HG03439 (cell line): ENCODE measurements around the gene FGGY.

Source experiments
- ATAC-seq: cut with Tn5 transposase; IDR thresholded peaks from one replicate; pipeline ENCODE4 v1.9.1; 2021; ENCODE audit warnings: mild to moderate bottlenecking, moderate library complexity; ENCODE audit not compliant: unreplicated experiment

FGGY gene

GRCh38 chr1:59502009-59502691 is 205.3 kb downstream of the FGGY start:
- ATAC-seq: no peak

GRCh38 chr1:59504276-59504675 is 207.4 kb downstream of the FGGY start:
- no peak for ATAC-seq

GRCh38 chr1:59505596-59506028 is 208.7 kb downstream of the FGGY start:
- no peak for ATAC-seq

GRCh38 chr1:59506952-59507351 is 210.1 kb downstream of the FGGY start:
- ATAC-seq: peak; percentile 88

GRCh38 chr1:59509341-59509875 is 212.5 kb downstream of the FGGY start:
- ATAC-seq: no peak

GRCh38 chr1:59510249-59510648 is 213.4 kb downstream of the FGGY start:
- no peak for ATAC-seq

GRCh38 chr1:59511476-59512465 is 214.9 kb downstream of the FGGY start:
- no peak for ATAC-seq

- no peak for ATAC-seq
Observed at GRCh38 chr1:59512702-59513101, 215.8 kb downstream of the FGGY start.

- no peak for ATAC-seq
Observed at GRCh38 chr1:59514061-59514909, 217.4 kb downstream of the FGGY start.

- no peak for ATAC-seq
Observed at GRCh38 chr1:59516881-59517280, 220.0 kb downstream of the FGGY start.

GRCh38 chr1:59520194-59520593 is 223.3 kb downstream of the FGGY start:
- ATAC-seq: no peak

GRCh38 chr1:59520827-59521418 is 224.0 kb downstream of the FGGY start:
- no peak for ATAC-seq

- ATAC-seq: no peak
Observed at GRCh38 chr1:59521456-59521855, 224.6 kb downstream of the FGGY start.

GRCh38 chr1:59522925-59523505 is 226.1 kb downstream of the FGGY start:
- no peak for ATAC-seq

GRCh38 chr1:59523745-59524450 is 227.0 kb downstream of the FGGY start:
- no peak for ATAC-seq

- ATAC-seq: no peak
Observed at GRCh38 chr1:59526240-59526639, 229.3 kb downstream of the FGGY start.

GRCh38 chr1:59528471-59528870 is 231.6 kb downstream of the FGGY start:
- no peak for ATAC-seq

- no peak for ATAC-seq
Observed at GRCh38 chr1:59528900-59529299, 232.0 kb downstream of the FGGY start.

GRCh38 chr1:59530119-59530518 is 233.2 kb downstream of the FGGY start:
- no peak for ATAC-seq
